ENCODE measurements around the gene SLC25A27.
"Not testable (repeated sequence)": the region's sequence is repeated elsewhere in the genome, so short reads cannot be mapped to it uniquely, and the experiment has no call there.

- TF ChIP-seq POLR2A (IDR thresholded peaks at IDR 0.05; ENCODE audit: low read depth, low read length); RAD21 (IDR thresholded peaks at IDR 0.05; ENCODE audit: low read length): not testable (repeated sequence)
- TF ChIP-seq, protein P1, sequence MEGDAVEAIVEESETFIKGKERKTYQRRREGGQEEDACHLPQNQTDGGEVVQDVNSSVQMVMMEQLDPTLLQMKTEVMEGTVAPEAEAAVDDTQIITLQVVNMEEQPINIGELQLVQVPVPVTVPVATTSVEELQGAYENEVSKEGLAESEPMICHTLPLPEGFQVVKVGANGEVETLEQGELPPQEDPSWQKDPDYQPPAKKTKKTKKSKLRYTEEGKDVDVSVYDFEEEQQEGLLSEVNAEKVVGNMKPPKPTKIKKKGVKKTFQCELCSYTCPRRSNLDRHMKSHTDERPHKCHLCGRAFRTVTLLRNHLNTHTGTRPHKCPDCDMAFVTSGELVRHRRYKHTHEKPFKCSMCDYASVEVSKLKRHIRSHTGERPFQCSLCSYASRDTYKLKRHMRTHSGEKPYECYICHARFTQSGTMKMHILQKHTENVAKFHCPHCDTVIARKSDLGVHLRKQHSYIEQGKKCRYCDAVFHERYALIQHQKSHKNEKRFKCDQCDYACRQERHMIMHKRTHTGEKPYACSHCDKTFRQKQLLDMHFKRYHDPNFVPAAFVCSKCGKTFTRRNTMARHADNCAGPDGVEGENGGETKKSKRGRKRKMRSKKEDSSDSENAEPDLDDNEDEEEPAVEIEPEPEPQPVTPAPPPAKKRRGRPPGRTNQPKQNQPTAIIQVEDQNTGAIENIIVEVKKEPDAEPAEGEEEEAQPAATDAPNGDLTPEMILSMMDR (conservative IDR thresholded peaks at IDR 0.05; ENCODE audit: low read depth, low read length): not testable (repeated sequence)
Observed at GRCh38 chr6:46648108-46648507, 4.7 kb upstream of the SLC25A27 start.

Data from IMR-90 (cell line).